GM12865 (cell line): ENCODE data around the gene FFAR2.
"Not testable (repeated sequence)": the region's sequence is repeated elsewhere in the genome, so short reads cannot be mapped to it uniquely, and the experiment has no call there.

Source experiments
- DNase-seq: peaks from one replicate; pipeline ENCODE4 v3.0.0; 2010; ENCODE audit warnings: low read depth
- H3K4me3 ChIP-seq: 2 replicates; pipeline ENCODE4 v1.5.1; 2011; ENCODE audit warnings: mild to moderate bottlenecking, low read depth, low read length, control low read depth
- CTCF ChIP-seq: IDR thresholded peaks from 2 replicates; pipeline ENCODE4 v1.5.1; 2011; ENCODE audit warnings: low read length, control low read depth, low read depth, inconsistent platforms; ENCODE audit not compliant: insufficient read depth; ENCODE audit errors: missing control alignments

The FFAR2 gene

GRCh38 chr19:35457173-35457572 lies 9.1 kb downstream of the FFAR2 start:
- TF ChIP-seq CTCF: no peak
- H3K4me3 ChIP-seq: no peak overlapping the region
- DNase-seq: peak; percentile 75

- no peak for TF ChIP-seq CTCF
- no peak overlapping the region for H3K4me3 ChIP-seq
- no peak for DNase-seq
Observed at GRCh38 chr19:35458192-35458591, 10.1 kb downstream of the FFAR2 start.

DNA sequence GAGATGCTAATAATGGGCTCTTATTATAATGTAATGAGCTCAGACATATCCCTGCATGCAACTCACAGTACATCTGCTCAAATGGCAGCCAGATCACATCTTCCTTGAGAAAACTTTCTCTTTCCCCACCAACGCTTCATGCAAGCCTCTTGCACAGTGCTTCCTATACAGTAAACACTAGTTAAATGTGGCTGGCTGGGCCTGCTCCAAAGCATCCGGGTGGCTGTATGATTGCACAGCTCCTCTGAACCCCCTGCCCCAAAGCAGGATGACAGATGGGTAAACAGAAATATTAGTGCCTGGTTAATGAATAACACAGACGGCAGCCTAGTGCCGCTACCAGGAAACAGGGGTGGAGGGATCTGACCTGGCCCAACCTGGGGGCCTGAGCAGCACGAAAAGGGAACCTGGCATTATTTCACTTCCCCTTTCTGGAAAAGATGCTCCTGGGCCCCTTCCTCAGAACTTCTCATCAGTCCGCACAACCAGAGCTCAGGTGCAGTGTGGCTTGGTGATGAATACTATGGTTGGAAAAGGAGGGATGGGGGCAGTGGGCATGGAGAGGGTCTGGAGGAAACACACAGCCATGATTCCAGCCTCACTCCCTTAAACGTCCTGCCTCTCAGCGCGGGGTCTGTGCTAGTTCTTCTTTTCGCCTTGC lies 10.8 kb downstream of the FFAR2 start:
- no peak for TF ChIP-seq CTCF
- peak; percentile 61 for DNase-seq
- no peak overlapping the region for H3K4me3 ChIP-seq

- DNase-seq: no peak
- no peak for TF ChIP-seq CTCF
- no peak overlapping the region for H3K4me3 ChIP-seq
Observed at GRCh38 chr19:35459414-35460082, 11.5 kb downstream of the FFAR2 start.

DNA sequence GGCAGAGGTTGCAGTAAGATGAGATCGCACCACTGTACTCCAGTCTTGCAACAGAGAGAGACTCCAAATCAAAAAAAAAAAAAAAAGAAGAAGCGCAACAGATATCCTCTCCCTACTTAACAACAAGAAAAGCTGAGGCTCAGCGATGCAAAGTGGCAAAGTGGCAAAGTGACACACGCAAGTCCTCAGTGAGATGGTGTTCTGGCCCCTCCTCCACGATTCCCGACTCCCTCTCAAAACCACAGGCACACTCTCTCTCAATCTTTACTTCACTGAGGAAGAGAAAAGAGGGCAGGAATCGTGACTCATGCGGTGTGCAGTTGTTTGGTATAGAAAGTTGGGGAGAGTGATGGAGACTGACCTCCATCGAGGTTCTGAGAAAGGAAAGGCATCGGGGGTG lies 12.6 kb downstream of the FFAR2 start:
- TF ChIP-seq CTCF: no peak
- peak; percentile 27 for DNase-seq
- H3K4me3 ChIP-seq: no peak overlapping the region

GRCh38 chr19:35461060-35461459 lies 13.0 kb downstream of the FFAR2 start:
- TF ChIP-seq CTCF: no peak
- no peak overlapping the region for H3K4me3 ChIP-seq
- no peak for DNase-seq

GRCh38 chr19:35461788-35462187 lies 13.7 kb downstream of the FFAR2 start:
- H3K4me3 ChIP-seq, DNase-seq: not testable (repeated sequence)
